ENCODE results near the gene BRWD1. TPM values are rescaled to one million over a fixed set of nuclear protein-coding genes. Genes with fewer than 3 reads are reported as not detected.

BRWD1 gene
- total RNA-seq, 1 donor from 2014 or later: 43.8 TPM

GRCh38 chr21:39196838-39197237 lies 116.6 kb downstream of the BRWD1 start:
- Mint-ChIP-seq H3K27me3 (ENCODE audit: unreplicated experiment) (no peaks in the 10 kb centered on the region), H3K4me3 (ENCODE audit: unreplicated experiment) (peak overlapping the region; percentile 17), H3K36me3 (ENCODE audit: low read depth, unreplicated experiment) (peaks cover 23% of the 10 kb centered on the region), H3K4me1 (ENCODE audit: unreplicated experiment) (peaks cover 22% of the 10 kb centered on the region), H3K9me3 (ENCODE audit: unreplicated experiment) (no peaks in the 10 kb centered on the region), H3K27ac (ENCODE audit: unreplicated experiment) (peak overlapping the region; percentile 89)
- TF ChIP-seq CTCF (IDR thresholded peaks at IDR 0.05; ENCODE audit: unreplicated experiment): no peak
- no peak for DNase-seq (ENCODE audit: low spot score)

GRCh38 chr21:39196310-39196709 lies 117.1 kb downstream of the BRWD1 start:
- H3K27ac Mint-ChIP-seq (ENCODE audit: unreplicated experiment): peak overlapping the region; percentile 89

GRCh38 chr21:39193380-39193779 lies 120.1 kb downstream of the BRWD1 start:
- DNase-seq (ENCODE audit: low spot score): no peak
- no peaks in the 10 kb centered on the region for H3K27me3 Mint-ChIP-seq (ENCODE audit: unreplicated experiment)
- no peak overlapping the region for H3K27ac Mint-ChIP-seq (ENCODE audit: unreplicated experiment)
- peaks cover 22% of the 10 kb centered on the region for H3K4me1 Mint-ChIP-seq (ENCODE audit: unreplicated experiment)
- TF ChIP-seq CTCF (IDR thresholded peaks at IDR 0.05; ENCODE audit: unreplicated experiment): no peak
- no peak overlapping the region for H3K4me3 Mint-ChIP-seq (ENCODE audit: unreplicated experiment)
- peaks cover 13% of the 10 kb centered on the region for H3K36me3 Mint-ChIP-seq (ENCODE audit: low read depth, unreplicated experiment)
- no peaks in the 10 kb centered on the region for H3K9me3 Mint-ChIP-seq (ENCODE audit: unreplicated experiment)

More at GRCh38 chr21:39196310-39196709, 117.1 kb downstream of the BRWD1 start:
- TF ChIP-seq CTCF (IDR thresholded peaks at IDR 0.05; ENCODE audit: unreplicated experiment): no peak
- Mint-ChIP-seq H3K36me3 (ENCODE audit: low read depth, unreplicated experiment) (peaks cover 19% of the 10 kb centered on the region), H3K27me3 (ENCODE audit: unreplicated experiment) (no peaks in the 10 kb centered on the region), H3K4me3 (ENCODE audit: unreplicated experiment) (peak overlapping the region; percentile 17), H3K4me1 (ENCODE audit: unreplicated experiment) (peaks cover 22% of the 10 kb centered on the region), H3K9me3 (ENCODE audit: unreplicated experiment) (no peaks in the 10 kb centered on the region)
- DNase-seq (ENCODE audit: low spot score): no peak

- H3K36me3 Mint-ChIP-seq (ENCODE audit: low read depth, unreplicated experiment): no peaks in the 10 kb centered on the region
- H3K27ac Mint-ChIP-seq (ENCODE audit: unreplicated experiment): no peak overlapping the region
- H3K27me3 Mint-ChIP-seq (ENCODE audit: unreplicated experiment): no peaks in the 10 kb centered on the region
- no peak overlapping the region for H3K4me3 Mint-ChIP-seq (ENCODE audit: unreplicated experiment)
- no peak for DNase-seq (ENCODE audit: low spot score)
- no peak for TF ChIP-seq CTCF (IDR thresholded peaks at IDR 0.05; ENCODE audit: unreplicated experiment)
- no peaks in the 10 kb centered on the region for H3K4me1 Mint-ChIP-seq (ENCODE audit: unreplicated experiment)
- no peaks in the 10 kb centered on the region for H3K9me3 Mint-ChIP-seq (ENCODE audit: unreplicated experiment)
These were observed 123.4 kb downstream of the BRWD1 start for GRCh38 chr21:39189857-39190604.

GRCh38 chr21:39188521-39189139 lies 124.8 kb downstream of the BRWD1 start:
- H3K27me3 Mint-ChIP-seq (ENCODE audit: unreplicated experiment): peaks cover 3% of the 10 kb centered on the region
- H3K9me3 Mint-ChIP-seq (ENCODE audit: unreplicated experiment): no peaks in the 10 kb centered on the region
- H3K27ac Mint-ChIP-seq (ENCODE audit: unreplicated experiment): no peak overlapping the region
- no peak for DNase-seq (ENCODE audit: low spot score)
- peaks cover 3% of the 10 kb centered on the region for H3K36me3 Mint-ChIP-seq (ENCODE audit: low read depth, unreplicated experiment)
- H3K4me3 Mint-ChIP-seq (ENCODE audit: unreplicated experiment): no peak overlapping the region
- H3K4me1 Mint-ChIP-seq (ENCODE audit: unreplicated experiment): peaks cover 2% of the 10 kb centered on the region
- no peak for TF ChIP-seq CTCF (IDR thresholded peaks at IDR 0.05; ENCODE audit: unreplicated experiment)
